Hepatocyte (in vitro differentiated cells): ENCODE results near the gene PRKG1. TPM values are rescaled to one million over a fixed set of nuclear protein-coding genes. Genes with fewer than 3 reads are reported as not detected.
"Not testable (repeated sequence)": the region's sequence is repeated elsewhere in the genome, so short reads cannot be mapped to it uniquely, and the experiment has no call there.

Experiments
- DNase-seq: peaks from one replicate; pipeline ENCODE4 v3.0.0-alpha.2; 2016; ENCODE audit warnings: low spot score
- H2AFZ ChIP-seq: fragments of 200-600 bp; sonication (generic); 2 replicates; pipeline ENCODE4 v1.6.0; 2016; ENCODE audit warnings: antibody characterized with exemption, mild to moderate bottlenecking
- H3K27ac ChIP-seq: fragments of 200-600 bp; sonication (generic); 2 replicates; pipeline ENCODE4 v1.5.1; 2016; ENCODE audit warnings: mild to moderate bottlenecking
- H3K27me3 ChIP-seq: fragments of 200-600 bp; sonication (generic); 2 replicates; pipeline ENCODE4 v1.6.1; 2016
- H3K36me3 ChIP-seq: fragments of 200-600 bp; sonication (generic); replicated peaks from 2 replicates; pipeline ENCODE4 v1.5.1; 2016; ENCODE audit warnings: low read depth; ENCODE audit not compliant: insufficient read depth
- H3K4me1 ChIP-seq: fragments of 200-600 bp; sonication (generic); 2 replicates; pipeline ENCODE4 v1.5.1; 2016; ENCODE audit warnings: mild to moderate bottlenecking, moderate library complexity; ENCODE audit not compliant: insufficient read depth
- H3K4me2 ChIP-seq: fragments of 200-600 bp; sonication (generic); 2 replicates; pipeline ENCODE4 v1.6.0; 2016
- H3K4me3 ChIP-seq: fragments of 200-600 bp; sonication (generic); 2 replicates; pipeline ENCODE4 v1.5.1; 2016; ENCODE audit warnings: mild to moderate bottlenecking
- H3K79me2 ChIP-seq: fragments of 200-600 bp; sonication (generic); 2 replicates; pipeline ENCODE4 v1.6.0; 2017; ENCODE audit warnings: mild to moderate bottlenecking
- H3K9me2 ChIP-seq: fragments of 200-600 bp; sonication (generic); replicated peaks from 2 replicates; pipeline ENCODE4 v1.6.0; 2017; ENCODE audit warnings: mild to moderate bottlenecking; ENCODE audit not compliant: insufficient read depth
- H3K9me3 ChIP-seq: fragments of 200-600 bp; sonication (generic); 2 replicates; pipeline ENCODE4 v1.5.1; 2016; ENCODE audit warnings: low read depth, mild to moderate bottlenecking
- H4K20me1 ChIP-seq: fragments of 200-600 bp; sonication (generic); 2 replicates; pipeline ENCODE4 v1.6.0; 2016; ENCODE audit warnings: mild to moderate bottlenecking; ENCODE audit not compliant: insufficient read depth, poor library complexity, severe bottlenecking
- CTCF ChIP-seq: fragments of 200-600 bp; sonication (generic); IDR thresholded peaks from 2 replicates; pipeline ENCODE4 v1.5.1; 2016; ENCODE audit warnings: antibody characterized with exemption, mild to moderate bottlenecking; ENCODE audit not compliant: poor library complexity
- EZH2 ChIP-seq: fragments of 200-600 bp; sonication (generic); IDR thresholded peaks from 2 replicates; pipeline ENCODE4 v1.6.1; 2016; ENCODE audit warnings: antibody characterized with exemption, mild to moderate bottlenecking, borderline replicate concordance
- EZH2phosphoT487 ChIP-seq: fragments of 200-600 bp; sonication (generic); IDR thresholded peaks from one replicate; pipeline ENCODE4 v1.6.1; 2018; ENCODE audit warnings: antibody characterized with exemption, mild to moderate bottlenecking, low read depth, moderate library complexity; ENCODE audit not compliant: unreplicated experiment, severe bottlenecking
- WGBS: methylation state at CpG from one replicate; pipeline ENCODE4 v1.1.6; 2016; ENCODE audit warnings: low lambda C conversion rate; ENCODE audit errors: missing lambda C conversion rate; 5-methylcytosine and 5-hydroxymethylcytosine counted together
- polyA plus RNA-seq: library from polyadenylated mRNA; unstranded; fragments of >200 nt; fragmentation: Nextera tagmentation; extraction: Ambion mirVana; gene quantifications from 2 replicates; pipeline ENCODE4 v1.2.1, GENCODE V29; 2016
- total RNA-seq: library from RNA; depleted of rRNA; stranded (reverse); fragments of >200 nt; gene quantifications from 2 replicates; pipeline ENCODE4 v1.2.3, GENCODE V29; 2014

Gene PRKG1
- total and polyA plus RNA-seq, 2 experiments from 2014 or later, result 4.0 to 8.1 TPM

GRCh38 chr10:52245547-52245946, 1171.3 kb downstream of the PRKG1 start:
- Histone ChIP-seq H3K27ac (no peak overlapping the region), H3K4me2 (no peak overlapping the region), H3K4me3 (no peak overlapping the region), H3K36me3 (no peaks in the 10 kb centered on the region), H3K9me2 (no peaks in the 10 kb centered on the region), H3K79me2 (no peaks in the 10 kb centered on the region), H2AFZ (no peak overlapping the region), H3K27me3 (no peaks in the 10 kb centered on the region), H3K4me1 (no peaks in the 10 kb centered on the region), H3K9me3 (no peaks in the 10 kb centered on the region), H4K20me1 (no peaks in the 10 kb centered on the region)
- TF ChIP-seq EZH2 (no peak), EZH2phosphoT487 (no peak), CTCF (no peak)
- no peak for DNase-seq
- 94% methylated on average over 2 of the region's 2 CpGs for WGBS

DNA sequence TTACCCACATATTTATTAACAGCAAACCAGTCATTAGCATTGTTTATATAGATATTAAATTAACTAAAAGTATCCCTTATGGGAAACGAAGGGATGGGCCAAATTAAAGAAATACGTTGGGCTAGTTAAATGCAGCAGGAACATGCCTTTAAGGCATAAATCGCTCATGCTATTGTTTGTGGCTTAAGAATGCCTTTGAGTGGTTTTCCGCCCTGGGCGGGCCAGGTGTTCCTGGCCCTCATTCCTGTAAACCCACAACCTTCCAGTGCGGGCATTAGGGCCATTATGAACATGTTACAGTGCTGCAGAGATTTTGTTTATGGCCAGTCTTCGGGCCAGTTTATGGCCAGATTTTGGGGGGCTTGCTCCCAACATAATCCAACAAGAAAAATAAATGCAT, 1173.6 kb downstream of the PRKG1 start:
- not testable (repeated sequence) for DNase-seq, H3K9me2 ChIP-seq, H2AFZ ChIP-seq, H3K36me3 ChIP-seq, H3K9me3 ChIP-seq, H3K27me3 ChIP-seq, H3K4me3 ChIP-seq, H3K4me1 ChIP-seq, H3K27ac ChIP-seq, H3K4me2 ChIP-seq, H3K79me2 ChIP-seq, H4K20me1 ChIP-seq
- WGBS, result 76% methylated on average over 7 of the region's 7 CpGs

- no peaks in the 10 kb centered on the region for H3K27me3 ChIP-seq
- WGBS, result 91% methylated on average over 2 of the region's 4 CpGs
- H3K4me1 ChIP-seq, result no peaks in the 10 kb centered on the region
- H3K4me2 ChIP-seq, result no peak overlapping the region
- no peak overlapping the region for H3K4me3 ChIP-seq
- H3K27ac ChIP-seq, result no peak overlapping the region
- H2AFZ ChIP-seq, result no peak overlapping the region
- DNase-seq, result no peak
- no peaks in the 10 kb centered on the region for H3K79me2 ChIP-seq
- H3K9me3 ChIP-seq, result no peaks in the 10 kb centered on the region
- no peaks in the 10 kb centered on the region for H3K36me3 ChIP-seq
- no peak for TF ChIP-seq EZH2
- no peak for TF ChIP-seq EZH2phosphoT487
- H4K20me1 ChIP-seq, result no peaks in the 10 kb centered on the region
- H3K9me2 ChIP-seq, result no peaks in the 10 kb centered on the region
These were observed 1174.5 kb downstream of the PRKG1 start for GRCh38 chr10:52248697-52249306.

DNA sequence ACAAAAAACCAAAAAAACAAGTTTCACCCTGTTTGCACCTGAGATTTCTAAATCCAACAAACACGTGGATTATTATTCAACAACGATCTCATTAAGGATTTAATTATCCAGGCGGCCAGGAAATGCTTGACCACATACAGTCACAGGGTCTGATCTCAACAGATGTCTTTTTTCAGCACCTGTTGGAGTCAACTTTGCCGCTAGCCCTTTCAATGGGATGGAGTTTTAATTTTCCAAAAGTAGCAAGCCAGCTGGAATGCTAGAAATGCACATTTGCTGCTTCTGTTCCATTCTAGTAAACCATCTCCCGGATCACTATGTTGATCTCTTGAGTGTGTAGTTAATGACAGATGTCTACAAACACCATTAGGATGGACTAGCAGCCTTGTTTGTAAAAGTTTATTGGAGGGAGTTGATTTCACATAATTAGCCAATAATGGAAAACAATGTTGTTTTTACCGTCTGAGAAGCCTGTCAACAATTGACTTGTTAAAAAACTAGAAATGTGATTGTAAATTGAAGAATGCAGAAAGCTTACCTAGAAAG, 1175.6 kb downstream of the PRKG1 start:
- Histone ChIP-seq H4K20me1 (no peaks in the 10 kb centered on the region), H3K4me3 (no peak overlapping the region), H2AFZ (no peak overlapping the region), H3K9me2 (no peaks in the 10 kb centered on the region), H3K27ac (no peak overlapping the region), H3K4me2 (no peak overlapping the region), H3K36me3 (no peaks in the 10 kb centered on the region), H3K27me3 (no peaks in the 10 kb centered on the region), H3K4me1 (no peaks in the 10 kb centered on the region), H3K79me2 (no peaks in the 10 kb centered on the region), H3K9me3 (no peaks in the 10 kb centered on the region)
- no peak for TF ChIP-seq CTCF
- no peak for TF ChIP-seq EZH2
- TF ChIP-seq EZH2phosphoT487, result no peak
- 65% methylated on average over 6 of the region's 6 CpGs for WGBS
- no peak for DNase-seq
